Jurkat, Clone E6-1 (cell line): ENCODE measurements around the gene UBE2Q2.
A peak's percentile ranks its signal among the peaks of the same experiment; 100 is the strongest.
"Not testable (repeated sequence)": the region's sequence is repeated elsewhere in the genome, so short reads cannot be mapped to it uniquely, and the experiment has no call there.

ENCODE experiments used
- DNase-seq: peaks from one replicate; pipeline ENCODE4 v3.0.0-alpha.2; 2011; ENCODE audit warnings: low read depth, low spot score
- H3K4me3 ChIP-seq: 2 replicates; pipeline ENCODE4 v1.5.1; 2011; ENCODE audit warnings: mild to moderate bottlenecking, low read length, control low read depth, moderate library complexity

Gene UBE2Q2

GRCh38 chr15:75861750-75862402 lies 18.6 kb downstream of the UBE2Q2 start:
- H3K4me3 ChIP-seq: no peak overlapping the region
- no peak for DNase-seq

- DNase-seq: no peak
- H3K4me3 ChIP-seq: no peak overlapping the region
These were observed 19.5 kb downstream of the UBE2Q2 start for GRCh38 chr15:75862796-75863195.

- peak; percentile 51 for DNase-seq
- H3K4me3 ChIP-seq: no peak overlapping the region
These were observed 21.2 kb downstream of the UBE2Q2 start for GRCh38 chr15:75864213-75865059.

GRCh38 chr15:75866045-75866444 lies 22.8 kb downstream of the UBE2Q2 start:
- not testable (repeated sequence) for DNase-seq, H3K4me3 ChIP-seq

- DNase-seq: no peak
- H3K4me3 ChIP-seq: no peak overlapping the region
These were observed 23.7 kb downstream of the UBE2Q2 start for GRCh38 chr15:75866916-75867315.

GRCh38 chr15:75867449-75867848 lies 24.2 kb downstream of the UBE2Q2 start:
- no peak overlapping the region for H3K4me3 ChIP-seq
- DNase-seq: no peak

- no peak for DNase-seq
- no peak overlapping the region for H3K4me3 ChIP-seq
These were observed 24.8 kb downstream of the UBE2Q2 start for GRCh38 chr15:75868019-75868418.

- DNase-seq: no peak
- H3K4me3 ChIP-seq: no peak overlapping the region
These were observed 26.2 kb downstream of the UBE2Q2 start for GRCh38 chr15:75869446-75869845.

GRCh38 chr15:75871589-75871988 lies 28.3 kb downstream of the UBE2Q2 start:
- H3K4me3 ChIP-seq, DNase-seq: not testable (repeated sequence)

- DNase-seq: no peak
- no peak overlapping the region for H3K4me3 ChIP-seq
These were observed 29.2 kb downstream of the UBE2Q2 start for GRCh38 chr15:75872403-75872990.

- no peak overlapping the region for H3K4me3 ChIP-seq
- no peak for DNase-seq
These were observed 40.8 kb downstream of the UBE2Q2 start for GRCh38 chr15:75884041-75884440.

- DNase-seq: no peak
- no peak overlapping the region for H3K4me3 ChIP-seq
These were observed 43.9 kb downstream of the UBE2Q2 start for GRCh38 chr15:75887178-75887577.

GRCh38 chr15:75891895-75892294 lies 48.6 kb downstream of the UBE2Q2 start:
- DNase-seq: no peak
- H3K4me3 ChIP-seq: no peak overlapping the region

GRCh38 chr15:75895731-75896130 lies 52.5 kb downstream of the UBE2Q2 start:
- no peak for DNase-seq
- H3K4me3 ChIP-seq: no peak overlapping the region

GRCh38 chr15:75900577-75900976 lies 57.3 kb downstream of the UBE2Q2 start:
- no peak overlapping the region for H3K4me3 ChIP-seq
- DNase-seq: peak; percentile 21

- H3K4me3 ChIP-seq: no peak overlapping the region
- no peak for DNase-seq
These were observed 58.9 kb downstream of the UBE2Q2 start for GRCh38 chr15:75902129-75902557.

- peak within 1 kb of the TSS; percentile 86 for H3K4me3 ChIP-seq
- peak; percentile 80 for DNase-seq
These were observed 60.3 kb downstream of the UBE2Q2 start, which contains the start of gene FBXO22 for GRCh38 chr15:75903331-75904239. TSS of gene FBXO22 (plus strand) at chr15:75903878. CDS start at chr15:75903964, 86 bp downstream.

GRCh38 chr15:75905231-75905630 lies 62.0 kb downstream of the UBE2Q2 start:
- DNase-seq: no peak
- no peak overlapping the region for H3K4me3 ChIP-seq

- not testable (repeated sequence) for DNase-seq, H3K4me3 ChIP-seq
These were observed 67.1 kb downstream of the UBE2Q2 start for GRCh38 chr15:75910355-75910754.
